Sigmoid colon (tissue), 7 donors: Measurements from ENCODE around the gene PREX1. TPM values are rescaled to one million over a fixed set of nuclear protein-coding genes. Genes with fewer than 3 reads are reported as not detected.

Experiments
- DNase-seq: peaks from one replicate; pipeline ENCODE4 v3.0.0-alpha.2; 2019
- H3K27ac ChIP-seq, 4 donors: fragments of 200-600 bp; sonication (generic); one replicate each; pipeline ENCODE4 v1.5.1; 2016 to 2019; ENCODE audit warnings: mild to moderate bottlenecking in 1 of 4
- H3K27me3 ChIP-seq, 3 donors: fragments of 200-600 bp; sonication (generic); one replicate each; pipeline ENCODE4 v1.5.1; 2019; ENCODE audit warnings: mild to moderate bottlenecking in 1 of 3
- H3K36me3 ChIP-seq, 4 donors: fragments of 200-600 bp; sonication (generic); one replicate each; pipeline ENCODE4 v1.5.1; 2016 to 2019
- H3K4me1 ChIP-seq, 4 donors: fragments of 200-600 bp; sonication (generic); one replicate each; pipeline ENCODE4 v1.5.1; 2017 to 2019
- H3K4me3 ChIP-seq, 4 donors: fragments of 200-600 bp; sonication (generic); one replicate each; pipeline ENCODE4 v1.5.1; 2017 to 2019; ENCODE audit warnings: mild to moderate bottlenecking in 2 of 4, moderate library complexity in 1 of 4
- H3K9me3 ChIP-seq, 4 donors: fragments of 200-600 bp in 3 of 4; sonication (generic) in 3 of 4; one replicate each; pipeline versions ENCODE4 v1.5.1 to v1.6.1; 2013 to 2019
- EP300 ChIP-seq, 4 donors: sonication (generic); formaldehyde crosslinking; IDR thresholded peaks; one replicate each; pipeline ENCODE4 v1.6.1; 2017; ENCODE audit warnings: antibody characterized with exemption in 4 of 4
- POLR2A ChIP-seq, 2 donors: fragments of 450-650 bp; IDR thresholded peaks; one replicate each; pipeline ENCODE4 v1.6.1; 2016; ENCODE audit warnings: antibody characterized with exemption in 2 of 2, mild to moderate bottlenecking in 2 of 2, moderate library complexity in 2 of 2
- POLR2AphosphoS5 ChIP-seq, 4 donors: sonication (generic); formaldehyde crosslinking; IDR thresholded peaks; one replicate each; pipeline ENCODE4 v1.6.1; 2017; ENCODE audit warnings: antibody characterized with exemption in 4 of 4
- WGBS, 2 donors: extraction: QIAGEN DNeasy Blood & Tissue Kit; methylation state at CpG; one replicate each; pipeline ENCODE4 v1.1.7; 2013; 5-methylcytosine and 5-hydroxymethylcytosine counted together
- intact Hi-C: fragments of 100-400 bp; cut with DNase I; formaldehyde crosslinking; loops from one replicate; pipeline ENCODE4 v1.15.1; 2023
- polyA plus RNA-seq, 3 donors: library from polyadenylated mRNA; stranded (reverse); fragments of 200-250 nt; gene quantifications; one replicate each; pipeline ENCODE4 v1.2.3, GENCODE V29; 2013
- total RNA-seq, 4 donors: library from RNA; depleted of rRNA; stranded (reverse); fragments of >200 nt; gene quantifications; one replicate each; pipeline ENCODE4 v1.1.0, GENCODE V29; 2016
- TF ChIP-seq, protein P1 (sequence below), 4 experiments: fragments of 450-650 bp in 3 of 4; fragments of 200-600 bp in 1 of 4; IDR thresholded peaks; one replicate each; pipeline ENCODE4 v1.5.1; 2016 to 2019; ENCODE audit warnings: antibody characterized with exemption in 4 of 4, mild to moderate bottlenecking in 3 of 4, moderate library complexity in 2 of 4
- donor health status: healthy with polysubstance abuse.
- donor health status: Bipolar disorder and iron deficiency.
- donor health status: healthy.

The PREX1 gene
- total and polyA plus RNA-seq, 7 donors: 5.4 to 22.9 (median 15.5) TPM

DNA sequence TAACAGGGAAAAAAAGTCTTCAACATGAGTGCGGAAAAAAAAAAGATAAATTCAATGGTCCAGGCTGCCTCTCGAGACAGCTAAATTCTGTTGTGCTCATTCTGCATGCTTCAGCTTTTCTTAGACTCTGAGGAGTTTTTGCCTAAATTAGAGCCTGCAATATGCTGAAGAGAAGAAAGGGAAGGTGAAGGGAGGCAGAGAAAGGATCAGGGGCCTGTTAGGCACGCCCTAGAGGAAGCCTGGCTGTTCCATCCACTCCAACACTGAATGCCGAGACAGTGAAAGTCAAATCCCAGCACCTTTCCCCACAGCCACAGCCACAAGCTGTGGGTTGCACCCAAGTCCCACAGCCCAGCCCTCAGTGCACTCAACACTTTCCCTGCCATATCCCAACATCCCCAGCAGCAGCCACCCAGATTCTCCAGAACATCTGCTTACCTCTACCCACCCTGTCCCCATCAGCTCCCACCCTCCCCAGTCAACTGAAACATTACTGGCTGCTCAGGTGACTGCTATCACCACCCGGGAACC, 37.3 kb downstream of the PREX1 start:
- Histone ChIP-seq H3K27me3 (peaks cover 0 to 6% (median 5%) of the 10 kb centered on the region in 3 donors), H3K4me3 (no peak overlapping the region), H3K36me3 (no peaks in the 10 kb centered on the region), H3K9me3 (no peaks in the 10 kb centered on the region), H3K27ac (no peak overlapping the region), H3K4me1 (no peaks in the 10 kb centered on the region)
- DNase-seq: peak; percentile 22
- TF ChIP-seq POLR2A (IDR thresholded peaks at IDR 0.05) (no peak), EP300 (IDR thresholded peaks at IDR 0.05) (no peak), POLR2AphosphoS5 (IDR thresholded peaks at IDR 0.05) (no peak)
- TF ChIP-seq, protein P1, sequence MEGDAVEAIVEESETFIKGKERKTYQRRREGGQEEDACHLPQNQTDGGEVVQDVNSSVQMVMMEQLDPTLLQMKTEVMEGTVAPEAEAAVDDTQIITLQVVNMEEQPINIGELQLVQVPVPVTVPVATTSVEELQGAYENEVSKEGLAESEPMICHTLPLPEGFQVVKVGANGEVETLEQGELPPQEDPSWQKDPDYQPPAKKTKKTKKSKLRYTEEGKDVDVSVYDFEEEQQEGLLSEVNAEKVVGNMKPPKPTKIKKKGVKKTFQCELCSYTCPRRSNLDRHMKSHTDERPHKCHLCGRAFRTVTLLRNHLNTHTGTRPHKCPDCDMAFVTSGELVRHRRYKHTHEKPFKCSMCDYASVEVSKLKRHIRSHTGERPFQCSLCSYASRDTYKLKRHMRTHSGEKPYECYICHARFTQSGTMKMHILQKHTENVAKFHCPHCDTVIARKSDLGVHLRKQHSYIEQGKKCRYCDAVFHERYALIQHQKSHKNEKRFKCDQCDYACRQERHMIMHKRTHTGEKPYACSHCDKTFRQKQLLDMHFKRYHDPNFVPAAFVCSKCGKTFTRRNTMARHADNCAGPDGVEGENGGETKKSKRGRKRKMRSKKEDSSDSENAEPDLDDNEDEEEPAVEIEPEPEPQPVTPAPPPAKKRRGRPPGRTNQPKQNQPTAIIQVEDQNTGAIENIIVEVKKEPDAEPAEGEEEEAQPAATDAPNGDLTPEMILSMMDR (IDR thresholded peaks at IDR 0.05): no peak
- intact Hi-C loops: no loop called here
- 38 to 67% methylated on average over 5 of the region's 5 CpGs for WGBS, 2 donors

DNA sequence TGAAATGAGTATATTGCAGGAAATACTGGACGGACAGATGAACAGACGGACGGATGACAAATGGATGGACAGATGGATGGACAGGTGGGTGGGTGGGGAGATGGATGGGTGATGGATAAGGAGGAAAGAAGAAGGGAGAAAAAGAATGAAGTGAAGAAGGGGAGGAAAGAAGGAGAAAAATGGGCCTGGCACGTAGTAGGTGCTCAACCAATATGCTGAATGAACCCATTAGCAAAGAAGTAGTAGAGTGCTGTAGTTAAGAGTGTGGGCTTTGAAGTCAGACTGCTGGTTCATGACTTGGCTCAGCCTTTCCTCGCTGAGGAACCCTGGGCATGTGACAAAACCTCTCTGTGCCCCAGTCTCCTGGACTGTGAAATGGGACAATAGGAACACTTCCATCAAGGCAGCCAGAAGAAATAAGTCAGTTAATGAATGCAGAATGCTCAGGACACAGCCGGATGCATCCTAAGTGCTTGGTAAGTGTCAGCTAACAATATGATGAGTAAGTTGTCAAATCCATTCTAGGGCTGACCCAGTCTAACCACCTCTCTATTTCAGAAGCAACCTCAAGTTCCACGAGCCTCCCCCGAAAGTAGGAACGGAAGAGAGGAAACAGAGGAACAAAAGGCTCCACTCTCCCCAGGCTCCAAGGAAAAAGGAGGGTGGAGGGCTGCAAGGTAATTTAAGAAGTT, 37.9 kb downstream of the PREX1 start:
- Histone ChIP-seq H3K4me3 (no peak overlapping the region), H3K27me3 (peaks cover 0 to 6% (median 6%) of the 10 kb centered on the region in 3 donors), H3K36me3 (no peaks in the 10 kb centered on the region), H3K4me1 (no peaks in the 10 kb centered on the region), H3K27ac (no peak overlapping the region), H3K9me3 (no peaks in the 10 kb centered on the region)
- peak; percentile 21 for DNase-seq
- intact Hi-C loops: no loop called here
- TF ChIP-seq POLR2A (IDR thresholded peaks at IDR 0.05) (no peak), EP300 (IDR thresholded peaks at IDR 0.05) (no peak), POLR2AphosphoS5 (IDR thresholded peaks at IDR 0.05) (no peak)
- TF ChIP-seq, protein P1 (IDR thresholded peaks at IDR 0.05): no peak
- 77 to 83% methylated on average over 9 of the region's 9 CpGs for WGBS, 2 donors

DNA sequence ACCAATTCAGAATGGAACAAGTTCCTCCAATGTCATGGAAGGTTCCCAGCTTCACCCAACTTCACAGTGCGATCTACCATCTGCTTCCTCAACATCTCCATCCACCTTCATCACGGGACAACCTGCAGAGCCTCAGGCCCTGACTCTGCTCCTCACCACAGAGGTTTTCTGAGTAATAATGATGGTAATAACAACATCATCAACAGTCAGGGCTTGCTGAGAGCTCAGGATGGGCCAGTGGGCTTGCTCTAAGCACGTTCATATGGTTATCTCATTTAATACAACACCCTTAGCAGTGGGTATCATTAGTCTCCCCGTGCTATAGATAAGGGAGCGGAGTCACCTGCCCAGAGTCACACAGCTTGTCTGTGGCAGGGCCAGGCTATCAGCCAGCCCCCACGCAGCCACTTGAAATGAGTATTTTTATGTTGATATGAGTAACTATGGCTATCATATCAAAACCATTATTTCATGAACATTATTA, 38.6 kb downstream of the PREX1 start:
- WGBS, 2 donors: 71 to 89% methylated on average over 6 of the region's 6 CpGs
- no peaks in the 10 kb centered on the region for H3K4me1 ChIP-seq
- intact Hi-C loops: no loop called here
- no peak overlapping the region for H3K27ac ChIP-seq
- peaks cover 0 to 6% (median 6%) of the 10 kb centered on the region in 3 donors for H3K27me3 ChIP-seq
- TF ChIP-seq EP300 (IDR thresholded peaks at IDR 0.05): no peak
- TF ChIP-seq, protein P1 (IDR thresholded peaks at IDR 0.05): no peak
- TF ChIP-seq POLR2AphosphoS5 (IDR thresholded peaks at IDR 0.05): no peak
- TF ChIP-seq POLR2A (IDR thresholded peaks at IDR 0.05): no peak
- no peaks in the 10 kb centered on the region for H3K36me3 ChIP-seq
- H3K9me3 ChIP-seq: no peaks in the 10 kb centered on the region
- no peak overlapping the region for H3K4me3 ChIP-seq
- DNase-seq: no peak

DNA sequence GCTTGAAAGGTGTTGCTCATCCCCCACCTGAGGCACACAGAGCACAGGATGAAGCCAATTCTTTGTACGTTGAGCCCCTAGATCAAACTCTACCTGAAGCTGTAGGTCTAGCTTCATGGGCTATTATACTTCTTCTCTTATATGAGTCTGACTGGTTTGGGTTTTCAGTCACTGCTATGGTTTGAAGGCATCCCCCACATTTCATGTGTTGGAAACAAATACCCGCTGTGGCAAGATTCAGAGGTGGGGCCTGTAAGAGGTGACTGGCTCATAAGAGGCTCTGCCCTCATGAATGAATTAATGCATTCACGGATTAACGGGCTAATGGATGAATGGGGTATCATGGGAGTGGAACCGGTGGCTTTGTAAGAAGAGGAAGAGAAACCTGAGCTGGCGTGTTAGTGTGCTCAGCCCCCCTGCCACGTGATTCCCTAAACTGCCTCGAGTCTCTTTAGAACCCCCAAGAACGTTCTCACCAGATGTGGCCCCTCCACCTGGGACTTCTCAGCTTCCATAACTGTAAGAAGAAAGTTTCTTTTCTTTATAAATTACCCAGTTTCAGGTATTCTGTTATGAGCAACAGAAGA, 39.2 kb downstream of the PREX1 start:
- Histone ChIP-seq H3K27ac (peak overlapping the region in 2 of 4 donors; percentile 27 to 63), H3K27me3 (peaks cover 0 to 11% (median 6%) of the 10 kb centered on the region in 3 donors), H3K36me3 (no peaks in the 10 kb centered on the region), H3K4me3 (no peak overlapping the region), H3K4me1 (no peaks in the 10 kb centered on the region), H3K9me3 (no peaks in the 10 kb centered on the region)
- TF ChIP-seq POLR2AphosphoS5 (IDR thresholded peaks at IDR 0.05) (no peak), POLR2A (IDR thresholded peaks at IDR 0.05) (no peak), EP300 (IDR thresholded peaks at IDR 0.05) (no peak)
- TF ChIP-seq, protein P1 (IDR thresholded peaks at IDR 0.05): no peak
- intact Hi-C loops: no loop called here
- no peak for DNase-seq
- 62 to 81% methylated on average over 9 of the region's 9 CpGs for WGBS, 2 donors
